Activated naive CD8-positive, alpha-beta T cell treated with anti-CD3 and anti-CD28 coated beads, Interleukin-2, amount 50 U/mL, for 16 hours (primary cell): ENCODE measurements around the gene CAND1.
A peak's percentile ranks its signal among the peaks of the same experiment; 100 is the strongest.

Experiments
- DNase-seq: peaks from one replicate; pipeline ENCODE4 v3.0.0-alpha.2; 2020; ENCODE audit warnings: low read depth, low spot score

Gene CAND1

GRCh38 chr12:67268896-67269632 is at the start of gene CAND1:
CAND1 (plus strand) TSS chr12:67269358; CDS start chr12:67269718, 360 bp downstream.
- peak; percentile 89 for DNase-seq

GRCh38 chr12:67220065-67220464 is 49.1 kb upstream of the CAND1 start:
- no peak for DNase-seq

GRCh38 chr12:67222302-67222701 is 46.9 kb upstream of the CAND1 start:
- no peak for DNase-seq

GRCh38 chr12:67223225-67223624 is 45.9 kb upstream of the CAND1 start:
- no peak for DNase-seq

- DNase-seq = no peak
These were observed 31.9 kb upstream of the CAND1 start for GRCh38 chr12:67237231-67237630.

GRCh38 chr12:67239061-67239460 is 30.1 kb upstream of the CAND1 start:
- DNase-seq = no peak

- DNase-seq = no peak
These were observed 27.7 kb upstream of the CAND1 start for GRCh38 chr12:67241482-67241881.

GRCh38 chr12:67243260-67243659 is 25.9 kb upstream of the CAND1 start:
- no peak for DNase-seq

- DNase-seq = no peak
These were observed 23.6 kb upstream of the CAND1 start for GRCh38 chr12:67245571-67245970.

GRCh38 chr12:67251012-67251411 is 18.1 kb upstream of the CAND1 start:
- DNase-seq = no peak

- no peak for DNase-seq
These were observed 14.7 kb upstream of the CAND1 start for GRCh38 chr12:67254372-67255026.

GRCh38 chr12:67256649-67257048 is 12.5 kb upstream of the CAND1 start:
- no peak for DNase-seq

- no peak for DNase-seq
These were observed 5.7 kb upstream of the CAND1 start for GRCh38 chr12:67263471-67263870.

GRCh38 chr12:67268335-67268895 is 743 bp upstream of the CAND1 start:
- peak; percentile 70 for DNase-seq

- peak; percentile 5 for DNase-seq
These were observed 745 bp downstream of the CAND1 start for GRCh38 chr12:67269633-67270573.

- DNase-seq = no peak
These were observed 1.5 kb downstream of the CAND1 start for GRCh38 chr12:67270622-67271021.

GRCh38 chr12:67271976-67272375 is 2.8 kb downstream of the CAND1 start:
- no peak for DNase-seq

GRCh38 chr12:67274186-67274585 is 5.0 kb downstream of the CAND1 start:
- DNase-seq = no peak

- DNase-seq = no peak
These were observed 6.3 kb downstream of the CAND1 start for GRCh38 chr12:67275380-67275913.

- no peak for DNase-seq
These were observed 7.3 kb downstream of the CAND1 start for GRCh38 chr12:67276421-67276820.

GRCh38 chr12:67279637-67280036 is 10.5 kb downstream of the CAND1 start:
- no peak for DNase-seq

- no peak for DNase-seq
These were observed 10.9 kb downstream of the CAND1 start for GRCh38 chr12:67280088-67280487.
